Left hindlimb (tissue), 1 donor: Measurements from ENCODE around the gene STKLD1.
"Not testable (repeated sequence)": the region's sequence is repeated elsewhere in the genome, so short reads cannot be mapped to it uniquely, and the experiment has no call there.

ENCODE experiments used
- DNase-seq: peaks from one replicate; pipeline ENCODE4 v3.0.0-alpha.2; 2018

The STKLD1 gene

GRCh38 chr9:133389025-133389557 lies 12.9 kb downstream of the STKLD1 start:
- no peak for DNase-seq

DNA sequence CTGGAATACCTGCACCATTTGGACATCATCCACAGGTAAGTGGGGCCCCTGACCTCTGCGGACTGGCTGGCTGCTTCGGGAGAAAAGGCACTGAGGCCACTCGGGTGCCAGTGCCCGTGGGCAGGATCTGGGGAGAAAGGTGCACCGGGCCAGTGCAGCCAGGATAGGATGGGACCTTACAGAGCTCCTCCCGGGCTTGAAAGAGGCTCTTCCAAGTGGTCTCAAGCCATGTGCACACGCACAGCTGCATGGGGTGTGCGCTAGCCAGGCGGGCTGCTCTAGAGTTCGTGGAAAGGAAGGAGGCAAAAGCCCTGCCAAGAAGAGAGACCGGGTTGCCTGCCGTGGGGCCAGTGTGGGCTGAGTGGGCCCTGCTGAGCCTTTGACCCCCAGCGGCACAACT lies 13.4 kb downstream of the STKLD1 start:
- no peak for DNase-seq

- DNase-seq: no peak
Measured at GRCh38 chr9:133390713-133391112, 14.5 kb downstream of the STKLD1 start.

GRCh38 chr9:133391449-133391848 lies 15.3 kb downstream of the STKLD1 start:
- DNase-seq: not testable (repeated sequence)

DNA sequence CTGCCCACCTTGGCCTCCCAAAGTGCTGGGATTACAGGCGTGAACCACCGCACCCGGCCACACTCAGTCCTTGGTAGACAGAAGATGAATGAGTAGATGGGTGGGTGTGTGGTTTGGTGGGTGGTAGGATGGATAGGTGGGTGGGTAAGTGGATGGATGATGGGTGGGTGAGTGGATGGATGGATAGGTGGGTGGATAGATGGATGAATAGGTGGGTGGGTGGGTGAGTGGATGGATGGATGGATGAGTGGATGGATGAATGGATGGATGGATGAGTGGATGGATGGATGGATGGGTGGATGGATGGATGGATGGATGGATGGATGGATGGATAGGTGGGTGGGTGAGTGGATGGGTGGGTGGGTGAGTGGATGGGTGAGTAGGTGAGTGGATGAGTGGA lies 16.1 kb downstream of the STKLD1 start:
- not testable (repeated sequence) for DNase-seq

- DNase-seq: no peak
Measured at GRCh38 chr9:133393399-133393798, 17.2 kb downstream of the STKLD1 start.

DNA sequence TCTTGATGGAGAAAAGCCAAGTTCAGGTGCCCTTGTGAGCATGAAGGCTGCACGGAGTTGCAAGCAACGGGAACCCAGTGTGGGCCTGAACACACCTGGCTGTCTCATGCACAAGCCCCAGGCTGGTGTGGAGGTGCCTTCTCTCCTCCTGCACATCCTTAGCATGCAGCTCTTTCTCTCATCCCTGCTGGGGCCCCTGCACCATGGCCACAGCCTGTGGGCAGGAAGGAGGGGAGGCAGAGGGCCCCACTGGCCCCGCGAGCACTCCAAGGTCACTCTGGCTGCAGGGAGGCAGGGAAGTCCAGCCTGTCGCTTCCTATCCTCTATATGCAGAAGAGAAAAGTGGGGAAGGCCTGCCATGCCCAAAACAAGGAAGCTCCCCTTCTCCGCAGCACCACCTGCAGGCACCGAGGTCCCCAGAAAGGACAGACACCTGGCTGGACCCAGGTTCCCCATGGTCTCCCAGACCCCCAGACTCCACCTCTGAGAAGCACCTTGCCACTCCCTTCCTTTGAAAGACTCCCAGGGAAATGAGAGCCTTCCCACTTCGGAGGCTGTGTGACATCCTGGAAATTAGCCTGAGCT lies 18.6 kb downstream of the STKLD1 start:
- no peak for DNase-seq

GRCh38 chr9:133396952-133397351 lies 20.8 kb downstream of the STKLD1 start:
- DNase-seq: no peak

- no peak for DNase-seq
Measured at GRCh38 chr9:133397370-133397769, 21.2 kb downstream of the STKLD1 start.

GRCh38 chr9:133397895-133398294 lies 21.7 kb downstream of the STKLD1 start:
- no peak for DNase-seq

- DNase-seq: no peak
Measured at GRCh38 chr9:133400292-133400691, 24.1 kb downstream of the STKLD1 start.

GRCh38 chr9:133401588-133401987 lies 25.4 kb downstream of the STKLD1 start:
- DNase-seq: no peak

DNA sequence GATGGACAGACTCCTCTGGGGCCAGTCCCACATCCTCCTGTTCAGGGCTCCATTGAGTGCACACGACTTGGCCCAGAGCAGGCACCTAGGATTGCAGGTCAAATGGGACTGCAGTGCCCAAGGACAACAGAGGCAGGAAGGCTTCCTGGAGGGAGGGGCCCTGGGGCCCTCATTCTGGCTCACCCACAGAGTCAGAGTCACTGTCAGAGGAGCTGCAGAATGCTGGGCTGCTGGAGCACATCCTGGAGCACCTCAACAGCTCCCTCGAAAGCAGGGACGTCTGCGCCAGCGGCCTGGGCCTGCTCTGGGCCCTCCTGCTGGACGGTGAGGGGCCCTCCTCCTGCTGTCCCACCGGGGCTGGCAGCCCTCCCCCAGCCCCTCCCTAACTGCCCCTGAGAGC lies 26.5 kb downstream of the STKLD1 start:
- DNase-seq: no peak

- DNase-seq: no peak
Measured at GRCh38 chr9:133403766-133404453, 27.7 kb downstream of the STKLD1 start.

DNA sequence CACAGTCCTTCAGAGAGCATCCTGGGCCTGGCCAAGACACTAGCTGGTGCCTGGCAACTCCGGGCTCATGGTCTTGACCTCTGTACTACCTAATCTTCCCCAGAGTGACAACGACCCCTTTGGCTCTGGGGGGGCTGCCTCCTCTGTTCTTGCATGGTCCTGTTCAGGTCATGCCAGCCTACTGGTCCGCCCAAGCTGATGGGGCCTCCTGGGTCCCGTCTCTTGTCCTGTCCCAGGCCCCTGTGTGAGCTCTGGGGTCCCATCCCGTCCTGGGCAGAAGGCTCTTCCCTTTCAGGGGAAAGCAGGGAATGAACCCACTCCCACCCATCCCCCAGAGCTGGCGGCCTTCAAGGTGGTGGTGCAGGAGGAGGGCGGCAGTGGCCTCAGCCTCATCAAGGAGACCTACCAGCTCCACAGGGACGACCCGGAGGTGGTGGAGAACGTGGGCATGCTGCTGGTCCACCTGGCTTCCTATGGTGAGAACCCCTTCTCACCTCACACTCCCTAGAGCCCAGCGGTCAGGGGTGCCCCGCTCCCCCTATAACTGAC lies 28.4 kb downstream of the STKLD1 start:
- no peak for DNase-seq

DNA sequence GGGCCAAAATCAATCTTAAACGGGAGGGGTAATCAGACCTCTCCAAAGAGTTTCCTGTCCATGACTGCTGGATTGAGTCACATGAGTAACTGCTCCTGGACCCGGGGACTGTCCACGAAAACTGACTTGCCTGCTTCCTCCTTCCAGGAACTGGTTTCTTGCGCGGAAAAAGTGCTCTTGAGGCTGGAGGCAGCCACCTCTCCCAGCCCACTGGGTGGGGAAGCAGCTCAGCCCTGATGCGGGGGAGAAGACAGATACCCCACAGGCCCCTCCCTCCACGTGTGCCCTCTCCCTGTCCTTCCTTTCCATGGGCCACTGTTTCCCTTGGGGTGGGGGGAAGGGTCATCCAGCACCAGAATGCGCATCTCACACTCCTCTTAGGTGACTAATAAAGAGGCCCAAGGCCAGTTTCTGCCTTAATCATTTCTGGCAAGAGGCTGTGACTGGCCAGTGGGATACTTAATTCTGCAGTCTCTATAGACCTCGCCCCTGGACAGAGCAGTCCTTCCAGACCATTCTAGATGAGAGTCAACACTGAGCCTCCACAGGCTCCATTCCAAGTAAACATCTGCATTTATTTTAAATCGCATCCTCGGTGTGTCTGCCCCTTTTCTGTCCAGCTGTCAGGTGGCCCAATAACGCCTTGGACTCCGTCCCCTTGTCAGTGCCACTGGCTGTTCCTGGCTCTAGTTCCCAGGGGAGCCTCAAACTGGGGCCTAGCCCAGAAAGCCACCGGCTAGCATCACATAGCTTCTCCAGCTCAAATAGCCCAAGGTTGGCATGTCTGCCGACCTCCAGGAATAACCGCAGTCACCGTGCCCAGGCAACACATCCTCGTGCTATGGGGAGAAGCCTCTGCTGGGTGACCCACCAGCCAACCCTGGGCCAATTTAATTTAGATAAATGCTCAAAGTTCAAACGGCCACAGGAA lies 29.6 kb downstream of the STKLD1 start:
- DNase-seq: no peak

DNA sequence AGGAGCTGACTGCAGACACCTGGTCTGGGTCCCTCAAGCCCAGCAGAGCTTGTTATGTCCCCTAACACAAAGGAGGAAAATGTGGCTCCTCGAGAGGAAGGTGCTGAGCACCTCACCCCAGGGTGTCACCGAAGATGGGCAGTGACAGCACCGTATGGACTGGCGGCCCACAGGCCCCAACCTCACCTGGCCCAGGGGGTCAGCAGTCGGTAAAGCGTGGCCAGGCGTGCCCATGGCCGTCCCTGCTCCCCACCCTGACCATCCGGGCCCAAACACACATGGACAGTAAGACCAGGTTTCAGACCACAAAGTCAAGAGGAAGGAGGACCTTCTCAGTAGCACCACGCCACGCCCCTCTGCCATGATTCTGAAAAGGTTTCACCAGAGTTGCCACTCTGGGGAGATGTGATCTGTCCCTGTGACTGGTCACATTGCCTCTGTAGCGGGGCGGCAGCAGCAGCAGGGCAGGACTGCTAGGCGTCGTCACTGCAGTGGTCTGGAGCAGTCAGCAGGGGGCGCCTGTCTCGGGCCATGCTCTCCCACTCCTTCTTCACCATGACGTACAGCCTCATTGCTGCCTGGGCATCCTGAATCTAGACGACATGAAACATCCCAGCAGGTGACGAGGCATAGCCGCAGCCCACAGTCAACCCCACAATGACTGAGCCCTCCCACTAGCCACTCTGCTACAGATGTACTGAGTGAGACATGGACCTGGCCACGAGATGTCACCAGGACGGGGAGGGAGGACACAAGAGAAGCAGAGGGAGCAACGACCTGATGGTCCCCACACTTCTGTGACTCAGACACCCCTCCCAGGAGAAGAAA lies 30.5 kb downstream of the STKLD1 start:
- DNase-seq: peak; percentile 70

- DNase-seq: no peak
Measured at GRCh38 chr9:133408042-133408441, 31.9 kb downstream of the STKLD1 start.

DNA sequence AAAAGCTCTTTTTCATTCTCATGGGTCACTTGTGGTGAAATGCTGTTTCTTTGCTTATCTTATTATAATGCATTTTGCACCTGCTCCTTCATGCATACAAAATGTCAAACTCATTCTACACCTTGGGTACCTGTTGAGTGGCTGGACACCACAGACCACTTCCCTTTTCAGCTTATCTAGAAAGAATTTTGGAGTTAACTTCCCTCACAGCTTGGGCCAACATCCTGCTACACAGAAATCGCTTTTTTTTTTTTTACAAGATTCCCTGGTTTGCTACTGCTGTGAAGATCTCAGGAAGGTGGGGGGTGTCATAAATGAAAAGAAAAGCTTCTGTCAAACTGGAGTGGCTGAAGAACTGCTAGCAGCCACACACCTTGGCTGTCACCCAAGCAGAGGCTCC lies 39.0 kb downstream of the STKLD1 start:
- no peak for DNase-seq

DNA sequence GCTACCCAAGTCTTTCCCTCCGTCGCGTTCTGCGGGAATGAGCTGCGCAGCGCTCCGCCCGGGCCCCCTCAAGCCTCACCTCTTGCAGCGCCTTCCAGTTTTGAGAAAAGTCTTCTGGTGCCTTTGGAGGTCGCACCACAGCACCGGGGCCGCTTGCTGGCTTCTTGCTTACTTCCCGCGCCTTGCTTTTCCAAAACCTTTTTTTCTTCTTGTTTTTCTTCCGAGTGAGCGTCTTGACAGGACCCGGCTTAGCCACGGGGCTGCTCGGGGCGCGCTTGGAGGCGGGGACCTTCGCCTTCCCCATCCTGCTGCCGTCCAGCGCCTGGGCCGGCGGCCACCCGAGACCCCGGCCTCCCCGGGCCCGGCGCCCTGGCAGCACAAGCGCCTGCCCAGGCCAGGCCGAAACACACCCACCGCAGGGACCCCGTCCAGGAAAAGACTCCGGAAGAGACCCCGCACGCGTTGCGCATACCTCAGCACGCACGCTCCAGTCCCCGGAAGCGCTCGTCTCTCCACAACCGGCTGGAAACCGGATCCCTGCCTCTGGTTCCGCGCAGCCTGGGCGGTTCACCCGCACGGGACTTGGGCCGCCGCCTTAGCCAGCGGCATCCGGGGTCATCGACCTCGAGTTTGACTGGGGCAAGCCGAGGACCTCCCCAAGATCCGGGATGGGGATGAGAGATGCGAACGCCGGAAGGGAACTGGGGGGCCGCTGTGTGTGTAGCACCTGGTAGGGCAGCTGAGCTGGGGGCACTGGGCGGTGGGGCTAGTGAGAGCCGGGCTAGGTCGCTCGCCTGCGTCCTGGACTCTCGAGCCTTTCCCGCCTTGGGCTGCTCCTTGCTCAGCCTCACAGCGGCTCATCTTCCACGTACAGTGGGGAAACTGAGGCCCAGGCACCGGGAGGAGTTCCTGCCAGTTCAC lies 41.6 kb downstream of the STKLD1 start, which contains the start of gene REXO4:
TSS of gene REXO4 (minus strand) at position 470 of the 921 bp plus-strand sequence. CDS start at position 304, 166 bp downstream.
- peak; percentile 92 for DNase-seq

- DNase-seq: no peak
Measured at GRCh38 chr9:133419005-133419404, 42.8 kb downstream of the STKLD1 start.
